Glutamatergic neuron (in vitro differentiated cells): Measurements from ENCODE around the gene ETV6. TPM values are rescaled to one million over a fixed set of nuclear protein-coding genes. Genes with fewer than 3 reads are reported as not detected.

Experiments
- DNase-seq: peaks from one replicate; pipeline ENCODE4 v3.0.0; 2022
- H3K27ac Mint-ChIP-seq: one replicate; pipeline ENCODE4 v1.8.0; 2020; ENCODE audit warnings: mild to moderate bottlenecking, mixed read lengths, inconsistent platforms; ENCODE audit not compliant: unreplicated experiment
- H3K27me3 Mint-ChIP-seq: one replicate; pipeline ENCODE4 v1.8.0; 2020; ENCODE audit warnings: mild to moderate bottlenecking, moderate library complexity, mixed read lengths, inconsistent platforms; ENCODE audit not compliant: unreplicated experiment
- H3K36me3 Mint-ChIP-seq: one replicate; pipeline ENCODE4 v1.8.0; 2020; ENCODE audit warnings: mild to moderate bottlenecking, mixed read lengths, inconsistent platforms; ENCODE audit not compliant: unreplicated experiment
- H3K4me1 Mint-ChIP-seq: one replicate; pipeline ENCODE4 v1.8.0; 2020; ENCODE audit warnings: mild to moderate bottlenecking, low read depth, mixed read lengths, inconsistent platforms; ENCODE audit not compliant: unreplicated experiment
- H3K4me3 Mint-ChIP-seq: one replicate; pipeline ENCODE4 v1.8.0; 2020; ENCODE audit warnings: mild to moderate bottlenecking, mixed read lengths, inconsistent platforms; ENCODE audit not compliant: unreplicated experiment
- H3K9me3 Mint-ChIP-seq: one replicate; pipeline ENCODE4 v1.8.0; 2020; ENCODE audit warnings: mild to moderate bottlenecking, moderate library complexity, mixed read lengths, inconsistent platforms; ENCODE audit not compliant: unreplicated experiment
- CTCF ChIP-seq: fragments of 200-600 bp; sonication (generic); IDR thresholded peaks from one replicate; pipeline ENCODE4 v1.5.0; 2021; ENCODE audit not compliant: partially characterized antibody, unreplicated experiment
- total RNA-seq: library from RNA; stranded (reverse); fragmentation: NEBNext Ultra II Directional; extraction: Animal tissue kit (Norgen Biotek cat#: 25700); gene quantifications from one replicate; pipeline ENCODE4 v1.2.1, GENCODE V29; 2021; ENCODE audit not compliant: unreplicated experiment

ETV6 gene
- total RNA-seq, 1 donor from 2014 or later, result 10.1 TPM

- no peak overlapping the region for H3K4me3 Mint-ChIP-seq
- no peak overlapping the region for H3K27ac Mint-ChIP-seq
- no peaks in the 10 kb centered on the region for H3K4me1 Mint-ChIP-seq
- no peaks in the 10 kb centered on the region for H3K27me3 Mint-ChIP-seq
- no peak for DNase-seq
- H3K9me3 Mint-ChIP-seq, result no peaks in the 10 kb centered on the region
- no peaks in the 10 kb centered on the region for H3K36me3 Mint-ChIP-seq
- no peak for TF ChIP-seq CTCF
Measured at GRCh38 chr12:11731455-11731854, 82.0 kb downstream of the ETV6 start.

GRCh38 chr12:11732023-11732422, 82.5 kb downstream of the ETV6 start:
- Mint-ChIP-seq H3K36me3 (no peaks in the 10 kb centered on the region), H3K27me3 (no peaks in the 10 kb centered on the region), H3K4me1 (no peaks in the 10 kb centered on the region), H3K4me3 (no peak overlapping the region), H3K9me3 (no peaks in the 10 kb centered on the region), H3K27ac (no peak overlapping the region)
- no peak for TF ChIP-seq CTCF
- DNase-seq, result no peak

GRCh38 chr12:11732715-11733114, 83.2 kb downstream of the ETV6 start:
- Mint-ChIP-seq H3K4me3 (no peak overlapping the region), H3K36me3 (no peaks in the 10 kb centered on the region), H3K9me3 (no peaks in the 10 kb centered on the region), H3K27me3 (no peaks in the 10 kb centered on the region), H3K4me1 (no peaks in the 10 kb centered on the region), H3K27ac (no peak overlapping the region)
- DNase-seq, result no peak
- TF ChIP-seq CTCF, result no peak

- no peaks in the 10 kb centered on the region for H3K27me3 Mint-ChIP-seq
- TF ChIP-seq CTCF, result no peak
- DNase-seq, result no peak
Measured at GRCh38 chr12:11734580-11735180, 85.2 kb downstream of the ETV6 start.

GRCh38 chr12:11738450-11738849, 89.0 kb downstream of the ETV6 start:
- no peaks in the 10 kb centered on the region for H3K9me3 Mint-ChIP-seq
- H3K27me3 Mint-ChIP-seq, result no peaks in the 10 kb centered on the region
- TF ChIP-seq CTCF, result no peak
- no peak overlapping the region for H3K27ac Mint-ChIP-seq
- no peaks in the 10 kb centered on the region for H3K36me3 Mint-ChIP-seq
- H3K4me1 Mint-ChIP-seq, result peaks cover 2% of the 10 kb centered on the region
- no peak overlapping the region for H3K4me3 Mint-ChIP-seq
- DNase-seq, result no peak

More at GRCh38 chr12:11734580-11735180, 85.2 kb downstream of the ETV6 start:
- Mint-ChIP-seq H3K4me1 (no peaks in the 10 kb centered on the region), H3K27ac (no peak overlapping the region), H3K4me3 (no peak overlapping the region), H3K9me3 (no peaks in the 10 kb centered on the region), H3K36me3 (no peaks in the 10 kb centered on the region)
